ENCODE results near the gene RNF150.

GRCh38 chr4:140829825-140830224, 303.4 kb downstream of the RNF150 start:
- no peak for TF ChIP-seq ELK1 (IDR thresholded peaks at IDR 0.05; ENCODE audit: borderline replicate concordance, low read depth, low read length)
- TF ChIP-seq USF2 (IDR thresholded peaks at IDR 0.05; ENCODE audit: low read depth, low read length), result no peak
- TF ChIP-seq CTCF (conservative IDR thresholded peaks at IDR 0.05; ENCODE audit: low read depth, low read length), result no peak
- no peak for TF ChIP-seq BHLHE40 (IDR thresholded peaks at IDR 0.05; ENCODE audit: low read depth, low read length)
- no peak for TF ChIP-seq POLR2A (IDR thresholded peaks at IDR 0.05; ENCODE audit: low read depth, low read length)
- no peak for TF ChIP-seq RFX5 (IDR thresholded peaks at IDR 0.05; ENCODE audit: low read depth, low read length)
- TF ChIP-seq RAD21 (IDR thresholded peaks at IDR 0.05; ENCODE audit: low read length), result no peak
- no peak for TF ChIP-seq RCOR1 (IDR thresholded peaks at IDR 0.05; ENCODE audit: insufficient replicate concordance, low read length)
- TF ChIP-seq CEBPB (IDR thresholded peaks at IDR 0.05; ENCODE audit: low read depth, low read length), result no peak
- TF ChIP-seq MXI1 (IDR thresholded peaks at IDR 0.05; ENCODE audit: borderline replicate concordance, low read depth, low read length), result no peak
- TF ChIP-seq MAFK (IDR thresholded peaks at IDR 0.05; ENCODE audit: low read depth, low read length), result no peak
